H1 (cell line): ENCODE results near the gene APOBEC2. TPM values are rescaled to one million over a fixed set of nuclear protein-coding genes. Genes with fewer than 3 reads are reported as not detected.

ENCODE experiments used
- CTCF ChIA-PET: fragments of 300-600 bp; sonication (Branson Sonifier 250); formaldehyde crosslinking; loops from one replicate; lab custom pipeline; 2021; ENCODE audit not compliant: partially characterized antibody; lab: Charles Lee
- POLR2A ChIA-PET: fragments of 300-600 bp; sonication (Branson Sonifier 250); formaldehyde crosslinking; loops from one replicate; lab custom pipeline; 2021; ENCODE audit warnings: inconsistent platforms; ENCODE audit not compliant: partially characterized antibody; lab: Charles Lee
- DNase-seq, 2 experiments: peaks; one replicate each; pipeline versions ENCODE4 v3.0.0 to v3.0.0-alpha.2; 2010 to 2022; ENCODE audit warnings: low spot score in 2 of 2, low read depth in 1 of 2, mixed read lengths in 1 of 2
- FAIRE-seq: peaks from 2 replicates; lab custom pipeline; 2011; peaks lifted over from hg19 to GRCh38; lab: Jason Lieb, UNC
- H2AFZ ChIP-seq: 2 replicates; pipeline ENCODE4 v1.8.1; 2012; ENCODE audit warnings: low read length, inconsistent platforms
- H2AK5ac ChIP-seq: 2 replicates; pipeline ENCODE4 v1.6.1; 2013; ENCODE audit warnings: low read depth, low read length
- H2BK120ac ChIP-seq: replicated peaks from 2 replicates; pipeline ENCODE3; 2013; ENCODE audit warnings: low read depth, low read length, inconsistent platforms
- H2BK12ac ChIP-seq: 2 replicates; pipeline ENCODE4 v1.6.1; 2013; ENCODE audit warnings: low read depth, low read length
- H2BK15ac ChIP-seq: 2 replicates; pipeline ENCODE4 v1.6.1; 2013; ENCODE audit warnings: low read length
- H2BK20ac ChIP-seq: 2 replicates; pipeline ENCODE4 v1.6.1; 2013; ENCODE audit warnings: low read length
- H2BK5ac ChIP-seq: 2 replicates; pipeline ENCODE4 v1.6.1; 2013; ENCODE audit warnings: low read depth, low read length
- H3K14ac ChIP-seq: 2 replicates; pipeline ENCODE4 v1.6.1; 2013; ENCODE audit warnings: inconsistent platforms; ENCODE audit not compliant: insufficient read length
- H3K18ac ChIP-seq: 2 replicates; pipeline ENCODE4 v1.6.1; 2013; ENCODE audit warnings: low read length; ENCODE audit errors: extremely low read depth
- H3K23ac ChIP-seq: 2 replicates; pipeline ENCODE4 v1.6.1; 2013; ENCODE audit warnings: inconsistent platforms; ENCODE audit not compliant: insufficient read length
- H3K23me2 ChIP-seq: 2 replicates; pipeline ENCODE4 v1.6.1; 2013; ENCODE audit warnings: low read depth, low read length
- H3K27ac ChIP-seq: 2 replicates; pipeline ENCODE4 v1.6.1; 2011; ENCODE audit warnings: low read depth, low read length, inconsistent platforms
- H3K27me3 ChIP-seq, 4 experiments: replicated peaks in 1 of 4; 1 replicate in 1 of 4; 2 replicates in 3 of 4; pipeline versions ENCODE4 v1.6.1 to v1.8.1; 2011 to 2013; ENCODE audit warnings: low read length in 3 of 4, mild to moderate bottlenecking in 3 of 4, inconsistent platforms in 2 of 4, mixed read lengths in 2 of 4, moderate library complexity in 1 of 4; ENCODE audit not compliant: control insufficient read depth in 3 of 4, insufficient read depth in 3 of 4; ENCODE audit errors: extremely low read depth in 1 of 4
- H3K36me3 ChIP-seq, 4 experiments: 2 replicates each; pipeline versions ENCODE4 v1.6.1 to v1.8.1; 2011 to 2013; ENCODE audit warnings: mild to moderate bottlenecking in 4 of 4, low read length in 3 of 4, moderate library complexity in 2 of 4, control low read depth in 1 of 4, inconsistent platforms in 1 of 4; ENCODE audit not compliant: insufficient read depth in 4 of 4, control insufficient read depth in 2 of 4
- H3K4ac ChIP-seq: replicated peaks from 2 replicates; pipeline ENCODE3; 2013; ENCODE audit warnings: low read length, low read depth, mixed read lengths, inconsistent platforms; ENCODE audit not compliant: insufficient read length
- H3K4me1 ChIP-seq, 4 experiments: replicated peaks in 1 of 4; 1 replicate in 1 of 4; 2 replicates in 3 of 4; pipeline versions ENCODE4 v1.6.1 to v1.8.1; 2011 to 2013; ENCODE audit warnings: low read length in 3 of 4, inconsistent platforms in 2 of 4, mixed read lengths in 1 of 4; ENCODE audit not compliant: insufficient read depth in 4 of 4, control insufficient read depth in 3 of 4
- H3K4me2 ChIP-seq, 2 experiments: 2 replicates each; pipeline versions ENCODE4 v1.6.1 to v1.8.1; 2011 to 2013; ENCODE audit warnings: low read depth in 2 of 2, low read length in 2 of 2, control low read depth in 1 of 2, inconsistent platforms in 1 of 2, mild to moderate bottlenecking in 1 of 2; ENCODE audit not compliant: insufficient read depth in 1 of 2
- H3K4me3 ChIP-seq, 4 experiments: fragments of 200-600, 300-600 bp in 1 of 4; sonication (generic), shearing (Covaris generic), sonication (Bioruptor Twin) in 1 of 4; 2 replicates each; pipeline versions ENCODE4 v1.5.1 to v1.8.1; 2011 to 2016; ENCODE audit warnings: low read length in 4 of 4, low read depth in 3 of 4, control low read depth in 2 of 4, inconsistent platforms in 2 of 4, mild to moderate bottlenecking in 2 of 4, mixed read lengths in 1 of 4, moderate library complexity in 1 of 4; ENCODE audit not compliant: insufficient read depth in 2 of 4; ENCODE audit errors: extremely low read depth in 1 of 4
- H3K56ac ChIP-seq: replicated peaks from 2 replicates; pipeline ENCODE3; 2013; ENCODE audit warnings: low read depth, mild to moderate bottlenecking, mixed read lengths, low read length, inconsistent platforms; ENCODE audit not compliant: insufficient read length
- H3K79me1 ChIP-seq: 2 replicates; pipeline ENCODE4 v1.6.1; 2013; ENCODE audit warnings: low read depth, low read length, control low read depth
- H3K79me2 ChIP-seq, 2 experiments: 2 replicates each; pipeline versions ENCODE4 v1.6.1 to v1.8.1; 2012 to 2013; ENCODE audit warnings: low read length in 2 of 2, mild to moderate bottlenecking in 2 of 2, inconsistent platforms in 1 of 2; ENCODE audit not compliant: insufficient read depth in 2 of 2, control insufficient read depth in 1 of 2
- H3K9ac ChIP-seq, 4 experiments: replicated peaks in 1 of 4; 1 replicate in 1 of 4; 2 replicates in 3 of 4; pipeline versions ENCODE4 v1.6.1 to v1.8.1; 2011 to 2013; ENCODE audit warnings: low read depth in 3 of 4, low read length in 3 of 4, control low read depth in 2 of 4, mild to moderate bottlenecking in 2 of 4, moderate library complexity in 2 of 4, inconsistent platforms in 1 of 4; ENCODE audit errors: extremely low read depth in 1 of 4
- H3K9me3 ChIP-seq, 2 experiments: 2 replicates each; pipeline versions ENCODE4 v1.6.1 to v1.8.1; 2012 to 2013; ENCODE audit warnings: mild to moderate bottlenecking in 2 of 2, moderate library complexity in 2 of 2, control low read depth in 1 of 2, inconsistent platforms in 1 of 2, low read depth in 1 of 2, low read length in 1 of 2, mixed read lengths in 1 of 2; ENCODE audit not compliant: insufficient read depth in 2 of 2
- H4K20me1 ChIP-seq, 2 experiments: replicated peaks in 1 of 2; 2 replicates each; pipeline versions ENCODE3 to v1.8.1; 2011 to 2013; ENCODE audit warnings: inconsistent platforms in 2 of 2, low read length in 2 of 2, mild to moderate bottlenecking in 1 of 2; ENCODE audit not compliant: insufficient read depth in 2 of 2, control insufficient read depth in 1 of 2
- H4K5ac ChIP-seq: 2 replicates; pipeline ENCODE4 v1.6.1; 2013; ENCODE audit warnings: low read length, low read depth, mixed read lengths, inconsistent platforms; ENCODE audit not compliant: insufficient read length
- H4K8ac ChIP-seq: 2 replicates; pipeline ENCODE4 v1.8.0; 2013; ENCODE audit warnings: mild to moderate bottlenecking, moderate library complexity, low read length, inconsistent platforms; ENCODE audit not compliant: insufficient read depth; ENCODE audit errors: extremely low read depth
- H4K91ac ChIP-seq: replicated peaks from 2 replicates; pipeline ENCODE3; 2013; ENCODE audit warnings: low read length, mixed read lengths, inconsistent platforms; ENCODE audit not compliant: insufficient read length
- ATF2 ChIP-seq: IDR thresholded peaks from 2 replicates; pipeline ENCODE4 v1.6.1; 2012; ENCODE audit warnings: low read length, inconsistent platforms
- ATF3 ChIP-seq: IDR thresholded peaks from 2 replicates; pipeline ENCODE4 v1.6.1; 2011; ENCODE audit warnings: low read depth, mild to moderate bottlenecking, low read length; ENCODE audit not compliant: insufficient read depth
- CBX5 ChIP-seq: fragments of 300-800, 300-1000 bp; sonication (generic); IDR thresholded peaks from 2 replicates; pipeline ENCODE4 v1.7.1; 2016; ENCODE audit warnings: antibody characterized with exemption, low read length, low read depth
- CEBPB ChIP-seq: IDR thresholded peaks from 2 replicates; pipeline ENCODE4 v1.6.1; 2012; ENCODE audit warnings: low read depth, low read length
- EGR1 ChIP-seq: IDR thresholded peaks from 2 replicates; pipeline ENCODE4 v1.6.1; 2011; ENCODE audit warnings: low read depth, low read length, borderline replicate concordance
- EZH2 ChIP-seq: fragments of 200-600 bp; sonication (generic); IDR thresholded peaks from 2 replicates; pipeline ENCODE4 v1.7.1; 2012; ENCODE audit warnings: low read depth, mild to moderate bottlenecking, moderate library complexity, low read length, inconsistent platforms; ENCODE audit not compliant: severe bottlenecking
- NRF1 ChIP-seq: IDR thresholded peaks from 2 replicates; pipeline ENCODE4 v1.6.1; 2011; ENCODE audit warnings: mild to moderate bottlenecking, low read depth, low read length, improper control_type of control experiment
- PHF8 ChIP-seq: fragments of 200-600 bp; sonication (generic); conservative IDR thresholded peaks from 2 replicates; pipeline ENCODE4 v1.7.1; 2012; ENCODE audit warnings: low read depth, mild to moderate bottlenecking, inconsistent platforms, low read length, moderate library complexity
- POLR2A ChIP-seq, 2 experiments: IDR thresholded peaks; 1 replicate in 1 of 2; 2 replicates in 1 of 2; pipeline ENCODE4 v1.6.1; 2011; ENCODE audit warnings: low read depth in 2 of 2, low read length in 2 of 2, mild to moderate bottlenecking in 2 of 2; ENCODE audit errors: control extremely low read depth in 1 of 2
- POU5F1 ChIP-seq: IDR thresholded peaks from 2 replicates; pipeline ENCODE4 v1.6.1; 2011; ENCODE audit warnings: low read depth, mild to moderate bottlenecking, low read length, moderate library complexity
- WGBS, 2 experiments: shearing (Covaris generic) in 1 of 2; methylation state at CpG; one replicate each; pipeline versions ENCODE4 v1.1.6 to v1.1.7; 2013 to 2015; ENCODE audit warnings: low lambda C conversion rate in 2 of 2, mixed read lengths in 2 of 2, inconsistent platforms in 1 of 2, low coverage in 1 of 2, missing lambda C conversion rate in 1 of 2; ENCODE audit not compliant: insufficient replicate concordance in 2 of 2, insufficient coverage in 1 of 2, insufficient read length in 1 of 2; ENCODE audit errors: extremely low coverage in 1 of 2, missing lambda C conversion rate in 1 of 2; 5-methylcytosine and 5-hydroxymethylcytosine counted together
- polyA plus RNA-seq, 7 experiments: library from polyadenylated mRNA; depleted of rRNA in 3 of 7; stranded (reverse) in 5 of 7; unstranded in 2 of 7; fragments of >200 nt in 5 of 7; fragments of 200-250 nt in 2 of 7; gene quantifications; 1 replicate in 5 of 7; 2 replicates in 1 of 7; 4 replicates in 1 of 7; pipeline versions ENCODE4 v1.2.1 to v1.2.3, GENCODE V29; 2011 to 2013; ENCODE audit warnings: missing spikeins in 2 of 7, mixed read lengths in 2 of 7
- total RNA-seq: library from RNA; stranded (reverse); fragmentation: NEBNext Ultra II Directional; extraction: Animal tissue kit (Norgen Biotek cat#: 25700); gene quantifications from 2 replicates; pipeline ENCODE4 v1.2.1, GENCODE V29; 2021

APOBEC2 gene
- total and polyA plus RNA-seq, 2 of the 8 experiments (the other 6 are each of a cell fraction or from before 2014, with no cell fraction given): not detected

GRCh38 chr6:41058783-41059181, 5.8 kb downstream of the APOBEC2 start:
- Histone ChIP-seq H3K27me3 (no peaks in the 10 kb centered on the region), H2AK5ac (no peak overlapping the region), H2AFZ (no peak overlapping the region), H3K9me3 (no peaks in the 10 kb centered on the region), H3K18ac (no peak overlapping the region), H2BK5ac (no peak overlapping the region), H3K14ac (no peak overlapping the region), H4K20me1 (no peaks in the 10 kb centered on the region), H3K79me1 (no peaks in the 10 kb centered on the region), H4K5ac (no peak overlapping the region), H3K4me2 (no peak overlapping the region), H2BK20ac (no peak overlapping the region), H2BK12ac (no peak overlapping the region), H3K27ac (no peak overlapping the region), H3K56ac (no peak overlapping the region), H3K23ac (no peak overlapping the region), H2BK15ac (no peak overlapping the region), H2BK120ac (no peak overlapping the region), H3K4me3 (no peak overlapping the region), H3K79me2 (no peaks in the 10 kb centered on the region), H3K36me3 (peaks cover 0 to 8% (median under 1%) of the 10 kb centered on the region in 4 experiments; a peak in 4 of 8 replicates), H4K91ac (no peak overlapping the region), H3K4me1 (no peaks in the 10 kb centered on the region; a peak in 1 of 7 replicates), H3K23me2 (no peaks in the 10 kb centered on the region), H3K9ac (no peak overlapping the region), H3K4ac (no peak overlapping the region), H4K8ac (no peak overlapping the region)
- DNase-seq (no peak), FAIRE-seq (no peak)
- WGBS, 2 experiments: 83% methylated on average over 2 of the region's 2 CpGs; no CpG with 5 or more reads in 1 of the 2 experiments
- ChIA-PET CTCF (interaction anchor here (0.8 to 2.4 kb wide), 6 partner anchors 10 to 31 kb away, joined by 3 to 14 read pairs (median 6); partner anchors contain the start of gene UNC5CL), POLR2A (interaction anchor here (0.7 to 0.8 kb wide), 2 partner anchors 12 to 14 kb away, joined by 3 to 4 read pairs; no protein-coding TSS in a partner anchor)
- TF ChIP-seq POLR2A (IDR thresholded peaks at IDR 0.05; ENCODE audit: control extremely low read depth in 1 of 2, low read depth in 2 of 2, low read length in 2 of 2): no peak
- TF ChIP-seq CEBPB: no peak
- TF ChIP-seq PHF8: no peak
- no peak for TF ChIP-seq NRF1
- no peak for TF ChIP-seq ATF3
- no peak for TF ChIP-seq POU5F1
- no peak for TF ChIP-seq CBX5
- no peak for TF ChIP-seq EGR1
- TF ChIP-seq EZH2: no peak
- no peak for TF ChIP-seq ATF2
